Left cardiac atrium (tissue), 4 donors: ENCODE measurements around the gene RAB3IP. TPM values are rescaled to one million over a fixed set of nuclear protein-coding genes. Genes with fewer than 3 reads are reported as not detected.
A peak's percentile ranks its signal among the peaks of the same experiment; 100 is the strongest.

Experiments used
- ATAC-seq, 2 donors: fragments of 200-7000 bp; cut with Tn5 transposase; one replicate each; pipeline ENCODE4 v1.9.1; 2020; ENCODE audit warnings: mild to moderate bottlenecking in 2 of 2, moderate library complexity in 2 of 2
- DNase-seq: peaks from one replicate; pipeline ENCODE4 v3.0.0-alpha.2; 2020
- intact Hi-C, 2 donors: fragments of 100-400 bp; cut with DNase I; formaldehyde crosslinking; loops; one replicate each; pipeline versions ENCODE4 v1.14.1 to v1.15.1; 2022 to 2023
- long read RNA-seq: library from polyadenylated mRNA; unstranded; transcript quantifications from one replicate; pipeline ENCODE4 v2.0.0, GENCODE V29; 2021
- total RNA-seq, 2 donors: library from RNA; stranded (reverse); fragmentation: NEBNext Ultra II Directional; extraction: Animal tissue kit (Norgen Biotek cat#: 25700); gene quantifications; one replicate each; pipeline ENCODE4 v1.2.1, GENCODE V29; 2021
- donor health status: DM: no; HTN: yes; CAD: no.
- donor health status: DM: no; HTN: yes; CAD: no; lungs with severe emphysema.
- donor health status: DM: yes; HTN: yes; CAD: no.
- donor health status: Dilated cardiomyopathy.

The RAB3IP gene
- 10 to 100 TPM; 16.2 to 26.0 TPM for total RNA-seq
- long read RNA-seq, full-length matches to known transcripts: 19 of 23 reads
- long read RNA-seq, partial matches to known transcripts: 3 of 23 reads
- long read RNA-seq, other reads (novel, unspliced or antisense): 1 of 23 reads

GRCh38 chr12:69738351-69739286 is at the start of gene RAB3IP:
Gene RAB3IP (plus strand): TSS chr12:69738860. CDS start chr12:69755409, 16,549 bp downstream.
- intact Hi-C loops: no loop called here
- DNase-seq (peak; percentile 89), ATAC-seq (peak; percentile 97 to 98)

- DNase-seq (no peak), ATAC-seq (no peak)
- intact Hi-C loops: no loop called here
Measured at GRCh38 chr12:69689638-69690037, 49.0 kb upstream of the RAB3IP start.

- DNase-seq (no peak), ATAC-seq (peak in 1 of 2 donors; percentile 57)
- intact Hi-C loops: no loop called here
Measured at GRCh38 chr12:69694123-69694522, 44.5 kb upstream of the RAB3IP start.

GRCh38 chr12:69698054-69698453 is 40.6 kb upstream of the RAB3IP start:
- no peak for ATAC-seq
- no peak for DNase-seq
- intact Hi-C loops: no loop called here

- ATAC-seq: no peak
- DNase-seq: no peak
- intact Hi-C loops: no loop called here
Measured at GRCh38 chr12:69698769-69699540, 39.7 kb upstream of the RAB3IP start, which contains the start of gene BEST3. Gene BEST3 (minus strand): TSS chr12:69699303. CDS start chr12:69697798, 1,505 bp downstream.

GRCh38 chr12:69701826-69702225 is 36.8 kb upstream of the RAB3IP start:
- intact Hi-C loops: no loop called here
- DNase-seq (no peak), ATAC-seq (no peak)

- ATAC-seq (no peak), DNase-seq (no peak)
- intact Hi-C loops: no loop called here
Measured at GRCh38 chr12:69703146-69703642, 35.5 kb upstream of the RAB3IP start.

- DNase-seq (no peak), ATAC-seq (no peak)
- intact Hi-C loops: no loop called here
Measured at GRCh38 chr12:69704357-69704756, 34.3 kb upstream of the RAB3IP start.

- intact Hi-C loops: no loop called here
- DNase-seq (no peak), ATAC-seq (no peak)
Measured at GRCh38 chr12:69708649-69709048, 30.0 kb upstream of the RAB3IP start.

- intact Hi-C loops: no loop called here
- DNase-seq: no peak
- ATAC-seq: no peak
Measured at GRCh38 chr12:69712826-69713225, 25.8 kb upstream of the RAB3IP start.

- intact Hi-C loops: no loop called here
- no peak for ATAC-seq
- no peak for DNase-seq
Measured at GRCh38 chr12:69714542-69714941, 24.1 kb upstream of the RAB3IP start.

- intact Hi-C loops: no loop called here
- peak in 1 of 2 donors; percentile 55 for ATAC-seq
- DNase-seq: no peak
Measured at GRCh38 chr12:69719336-69720316, 19.0 kb upstream of the RAB3IP start.

GRCh38 chr12:69720750-69721149 is 17.9 kb upstream of the RAB3IP start:
- intact Hi-C loops: no loop called here
- ATAC-seq (no peak), DNase-seq (no peak)

GRCh38 chr12:69726922-69727321 is 11.7 kb upstream of the RAB3IP start:
- intact Hi-C loops: no loop called here
- ATAC-seq (no peak), DNase-seq (no peak)

GRCh38 chr12:69732088-69732487 is 6.6 kb upstream of the RAB3IP start:
- ATAC-seq (no peak), DNase-seq (no peak)
- intact Hi-C loops: no loop called here

- ATAC-seq (no peak), DNase-seq (no peak)
- intact Hi-C loops: no loop called here
Measured at GRCh38 chr12:69733638-69734037, 5.0 kb upstream of the RAB3IP start.

GRCh38 chr12:69739287-69740191 is 879 bp downstream of the RAB3IP start:
- intact Hi-C loops: no loop called here
- DNase-seq (peak; percentile 51), ATAC-seq (peak; percentile 32 to 41)

- ATAC-seq: no peak
- no peak for DNase-seq
- intact Hi-C loops: no loop called here
Measured at GRCh38 chr12:69744109-69744508, 5.4 kb downstream of the RAB3IP start.
